SH-SY5Y (cell line): ENCODE data around the gene TMEM184A.

Experiments used
- GATA2 ChIP-seq: IDR thresholded peaks from 2 replicates; pipeline ENCODE4 v1.6.1; 2011; ENCODE audit warnings: mild to moderate bottlenecking, low read depth, low read length
- GATA3 ChIP-seq: IDR thresholded peaks from 2 replicates; pipeline ENCODE4 v1.6.1; 2011; ENCODE audit warnings: low read depth, mild to moderate bottlenecking, low read length, moderate library complexity

Gene TMEM184A

GRCh38 chr7:1523208-1523607, 32.8 kb downstream of the TMEM184A start:
- TF ChIP-seq GATA2: no peak
- no peak for TF ChIP-seq GATA3

- no peak for TF ChIP-seq GATA3
- no peak for TF ChIP-seq GATA2
Measured at GRCh38 chr7:1521456-1521855, 34.5 kb downstream of the TMEM184A start.

GRCh38 chr7:1520539-1521234, 35.3 kb downstream of the TMEM184A start:
- TF ChIP-seq GATA2: no peak
- TF ChIP-seq GATA3: no peak

GRCh38 chr7:1516586-1517251, 39.3 kb downstream of the TMEM184A start:
- no peak for TF ChIP-seq GATA2

GRCh38 chr7:1514995-1515401, 41.0 kb downstream of the TMEM184A start:
- TF ChIP-seq GATA2 (no peak), GATA3 (no peak)

DNA sequence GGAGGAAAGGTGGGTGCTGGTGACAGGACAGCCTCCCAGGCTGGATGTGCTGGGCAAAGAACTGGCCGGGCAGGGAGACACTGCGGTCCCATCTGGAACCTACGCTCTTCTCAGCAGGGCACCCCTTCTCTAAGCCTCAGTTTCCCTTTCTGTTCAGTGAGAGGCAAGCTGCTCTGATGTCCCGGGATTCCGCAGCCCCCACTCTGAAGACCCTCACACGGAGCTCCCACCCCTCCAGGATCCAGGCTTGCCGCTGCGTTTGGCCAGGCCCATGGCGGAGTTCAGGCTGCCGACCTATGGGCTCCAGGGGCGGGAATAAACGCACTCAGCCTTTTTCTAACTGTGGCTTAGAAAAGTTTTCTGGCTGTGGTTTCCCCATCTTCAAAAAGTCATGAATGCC, 41.6 kb downstream of the TMEM184A start:
- TF ChIP-seq GATA2 (no peak), GATA3 (no peak)

GRCh38 chr7:1513657-1514095, 42.3 kb downstream of the TMEM184A start:
- TF ChIP-seq GATA2 (no peak), GATA3 (no peak)

- TF ChIP-seq GATA3: no peak
- TF ChIP-seq GATA2: no peak
Measured at GRCh38 chr7:1512781-1513656, 43.0 kb downstream of the TMEM184A start.

- TF ChIP-seq GATA3 (no peak), GATA2 (no peak)
Measured at GRCh38 chr7:1511444-1512422, 44.3 kb downstream of the TMEM184A start.

- no peak for TF ChIP-seq GATA3
- TF ChIP-seq GATA2: no peak
Measured at GRCh38 chr7:1510780-1511154, 45.2 kb downstream of the TMEM184A start.

DNA sequence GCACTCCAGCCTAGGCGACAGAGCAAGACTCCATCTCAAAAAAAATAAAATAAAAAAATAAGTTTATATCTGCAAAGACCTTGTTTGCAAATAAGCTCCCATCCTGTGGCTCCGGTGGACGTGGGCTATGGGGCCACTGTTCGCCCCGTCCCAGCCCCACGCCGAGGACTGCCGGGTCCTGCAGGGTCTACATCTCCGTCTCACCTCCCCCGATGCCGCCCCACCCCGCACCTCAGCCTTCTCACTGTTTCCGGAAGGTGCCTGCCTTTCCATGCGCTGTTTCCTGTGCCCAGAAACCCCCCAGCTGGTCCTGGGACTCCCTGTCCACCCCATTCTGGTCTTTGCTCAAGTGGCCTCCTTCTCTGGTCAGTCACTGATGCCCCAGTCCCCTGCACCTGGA, 46.8 kb downstream of the TMEM184A start:
- TF ChIP-seq GATA2 (no peak), GATA3 (no peak)

DNA sequence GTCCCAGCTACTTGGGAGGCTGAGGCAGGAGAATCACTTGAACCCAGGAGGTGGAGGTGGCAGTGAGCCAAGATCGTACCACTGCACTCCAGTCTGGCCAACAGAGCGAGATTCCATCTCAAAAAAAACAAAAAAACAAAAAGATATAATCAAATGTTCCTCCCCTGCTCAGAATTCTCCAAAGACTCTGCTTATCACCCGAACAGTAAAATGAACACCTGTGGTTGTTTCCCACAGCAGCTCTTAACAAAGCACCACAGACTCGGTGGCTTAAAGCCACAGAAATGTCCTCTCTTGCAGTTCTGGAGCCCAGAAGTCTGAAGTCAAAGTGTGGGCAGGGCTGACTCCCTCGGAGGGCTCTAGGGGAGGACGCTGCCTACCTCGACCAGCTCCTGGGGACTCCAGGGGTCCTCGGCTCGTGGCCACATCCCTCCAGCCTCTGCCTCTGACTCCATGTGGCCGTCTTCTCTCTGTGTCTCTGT, 47.7 kb downstream of the TMEM184A start:
- TF ChIP-seq GATA2: no peak
- no peak for TF ChIP-seq GATA3
